Neural cell (in vitro differentiated cells): ENCODE results near the gene CPSF7. TPM values are rescaled to one million over a fixed set of nuclear protein-coding genes. Genes with fewer than 3 reads are reported as not detected.

Source experiments
- H2AFZ ChIP-seq: fragments of 200-600, 300-800 bp; sonication (generic), shearing (Covaris generic); 2 replicates; pipeline ENCODE4 v1.6.0; 2014; ENCODE audit warnings: low read depth, mild to moderate bottlenecking, antibody characterized with exemption, low read length, moderate library complexity
- H3F3A ChIP-seq: fragments of 200-600 bp; shearing (Covaris generic); 2 replicates; pipeline ENCODE4 v1.6.1; 2016; ENCODE audit warnings: mild to moderate bottlenecking, moderate library complexity, mixed read lengths, antibody characterized with exemption, low read length; ENCODE audit not compliant: insufficient read depth, poor library complexity, severe bottlenecking
- H3K27ac ChIP-seq: fragments of 200-600, 300-800 bp; sonication (generic), shearing (Covaris generic); 2 replicates; pipeline ENCODE4 v1.5.1; 2014; ENCODE audit warnings: mild to moderate bottlenecking, low read length, moderate library complexity
- H3K27me3 ChIP-seq: fragments of 300-800, 200-600 bp; sonication (generic), shearing (Covaris generic); 2 replicates; pipeline ENCODE4 v1.6.0; 2014; ENCODE audit warnings: mild to moderate bottlenecking, low read depth, low read length, moderate library complexity; ENCODE audit not compliant: insufficient read depth
- H3K36me3 ChIP-seq: fragments of 300-800, 200-600 bp; sonication (generic), shearing (Covaris generic); 2 replicates; pipeline ENCODE4 v1.5.1; 2014; ENCODE audit warnings: mild to moderate bottlenecking, antibody characterized with exemption, low read length, moderate library complexity; ENCODE audit not compliant: insufficient read depth
- H3K4me2 ChIP-seq: fragments of 300-800, 200-600 bp; sonication (generic), shearing (Covaris generic); 2 replicates; pipeline ENCODE4 v1.6.0; 2014; ENCODE audit warnings: mild to moderate bottlenecking, low read length
- H3K4me3 ChIP-seq: fragments of 300-800, 200-600 bp; sonication (generic), shearing (Covaris generic); 2 replicates; pipeline ENCODE4 v1.5.1; 2014; ENCODE audit warnings: mild to moderate bottlenecking, low read length, moderate library complexity
- H3K79me2 ChIP-seq: fragments of 200-600 bp; shearing (Covaris generic); replicated peaks from 2 replicates; pipeline ENCODE4 v1.6.0; 2014; ENCODE audit warnings: mild to moderate bottlenecking, low read length, moderate library complexity; ENCODE audit not compliant: insufficient read depth
- H3K9ac ChIP-seq: fragments of 300-800, 200-600 bp; sonication (generic), shearing (Covaris generic); 2 replicates; pipeline ENCODE4 v1.6.1; 2016; ENCODE audit warnings: mild to moderate bottlenecking, low read length, mixed read lengths
- H3K9me2 ChIP-seq: fragments of 200-600 bp; shearing (Covaris generic); 2 replicates; pipeline ENCODE4 v1.6.1; 2016; ENCODE audit warnings: mild to moderate bottlenecking, low read length, mixed read lengths; ENCODE audit not compliant: insufficient read depth
- H3K9me3 ChIP-seq: fragments of 200-600, 300-800 bp; sonication (generic), shearing (Covaris generic); 2 replicates; pipeline ENCODE4 v1.6.1; 2016; ENCODE audit warnings: mild to moderate bottlenecking, mixed run types, low read length, moderate library complexity, mixed read lengths
- H4K20me1 ChIP-seq: fragments of 200-600 bp; shearing (Covaris generic); 2 replicates; pipeline ENCODE4 v1.6.1; 2016; ENCODE audit warnings: mild to moderate bottlenecking, mixed run types; ENCODE audit not compliant: insufficient read depth
- CTCF ChIP-seq: fragments of 450-650 bp; IDR thresholded peaks from 2 replicates; pipeline ENCODE4 v1.5.1; 2014; ENCODE audit warnings: antibody characterized with exemption, mild to moderate bottlenecking, moderate library complexity; ENCODE audit not compliant: poor library complexity, severe bottlenecking
- EP300 ChIP-seq: fragments of 450-650 bp; conservative IDR thresholded peaks from 2 replicates; pipeline ENCODE4 v1.6.1; 2014; ENCODE audit warnings: antibody characterized with exemption, mild to moderate bottlenecking, moderate library complexity; ENCODE audit not compliant: poor library complexity, severe bottlenecking
- EZH2 ChIP-seq: fragments of 200-600, 300-800 bp; shearing (Covaris generic), sonication (generic); IDR thresholded peaks from 2 replicates; pipeline ENCODE4 v1.6.1; 2014; ENCODE audit warnings: antibody characterized with exemption, low read length, borderline replicate concordance, mild to moderate bottlenecking; ENCODE audit not compliant: insufficient read depth, poor library complexity, severe bottlenecking
- MXI1 ChIP-seq: fragments of 450-650 bp; conservative IDR thresholded peaks from 2 replicates; pipeline ENCODE4 v1.6.1; 2014; ENCODE audit warnings: antibody characterized with exemption, mild to moderate bottlenecking; ENCODE audit not compliant: poor library complexity, severe bottlenecking
- POLR2AphosphoS5 ChIP-seq: IDR thresholded peaks from 2 replicates; pipeline ENCODE4 v1.6.1; 2012
- RAD21 ChIP-seq: fragments of 450-650 bp; conservative IDR thresholded peaks from 2 replicates; pipeline ENCODE4 v1.6.1; 2014; ENCODE audit warnings: antibody characterized with exemption, mild to moderate bottlenecking, moderate library complexity
- SMC3 ChIP-seq: fragments of 450-650 bp; conservative IDR thresholded peaks from 2 replicates; pipeline ENCODE4 v1.6.1; 2014; ENCODE audit warnings: antibody characterized with exemption, mild to moderate bottlenecking, moderate library complexity; ENCODE audit not compliant: poor library complexity
- TAF1 ChIP-seq: IDR thresholded peaks from 2 replicates; pipeline ENCODE4 v1.6.1; 2012; ENCODE audit warnings: low read depth
- polyA plus RNA-seq: library from polyadenylated mRNA; depleted of rRNA; stranded (reverse); fragments of >200 nt; gene quantifications from 2 replicates; pipeline ENCODE4 v1.2.3, GENCODE V29; 2014
- TF ChIP-seq, protein P1 (sequence below): IDR thresholded peaks from 2 replicates; pipeline ENCODE4 v1.6.1; 2012; ENCODE audit warnings: borderline replicate concordance

Gene CPSF7
- polyA plus RNA-seq, 1 donor from 2014 or later = 80.2 TPM

DNA sequence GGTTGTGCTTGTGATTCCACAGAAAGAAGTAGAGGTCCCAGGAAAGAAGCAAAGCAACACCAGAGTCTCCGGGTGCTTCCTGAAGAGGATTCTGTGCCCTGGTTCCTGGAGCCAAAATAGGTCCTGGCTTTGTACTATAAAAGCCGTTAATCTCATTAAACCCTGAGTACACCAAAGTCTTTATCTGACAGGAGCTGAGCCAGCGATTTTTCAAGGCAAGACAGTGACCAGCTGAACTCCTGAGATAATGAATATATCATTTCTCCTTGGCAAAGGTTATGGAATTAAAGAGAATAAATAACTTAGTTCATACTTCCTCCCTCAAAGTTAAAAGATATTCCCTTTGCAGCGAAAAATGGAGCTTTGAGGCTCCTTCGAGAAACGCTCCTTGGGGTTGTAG, 62.4 kb downstream of the CPSF7 start:
- H3K4me2 ChIP-seq = no peak overlapping the region
- H3F3A ChIP-seq = no peaks in the 10 kb centered on the region
- no peak for TF ChIP-seq CTCF
- TF ChIP-seq TAF1 = no peak
- TF ChIP-seq POLR2AphosphoS5 = no peak
- no peak overlapping the region for H2AFZ ChIP-seq
- no peaks in the 10 kb centered on the region for H3K36me3 ChIP-seq
- peaks cover 14% of the 10 kb centered on the region for H3K79me2 ChIP-seq
- no peak overlapping the region for H3K27ac ChIP-seq
- no peaks in the 10 kb centered on the region for H3K27me3 ChIP-seq
- H4K20me1 ChIP-seq = no peaks in the 10 kb centered on the region
- no peaks in the 10 kb centered on the region for H3K9me2 ChIP-seq
- H3K4me3 ChIP-seq = no peak overlapping the region
- no peak overlapping the region for H3K9ac ChIP-seq
- no peaks in the 10 kb centered on the region for H3K9me3 ChIP-seq

GRCh38 chr11:61364012-61364675, 65.6 kb downstream of the CPSF7 start:
- H3K79me2 ChIP-seq = peaks cover 24% of the 10 kb centered on the region
- H3K36me3 ChIP-seq = no peaks in the 10 kb centered on the region
- H3K9ac ChIP-seq = no peak overlapping the region
- no peaks in the 10 kb centered on the region for H3K9me2 ChIP-seq
- H3K4me2 ChIP-seq = no peak overlapping the region
- H2AFZ ChIP-seq = no peak overlapping the region
- H3K27ac ChIP-seq = no peak overlapping the region
- TF ChIP-seq TAF1 (no peak), CTCF (no peak), EP300 (no peak), RAD21 (no peak), MXI1 (no peak), POLR2AphosphoS5 (no peak), SMC3 (no peak), EZH2 (no peak)
- TF ChIP-seq, protein P1, sequence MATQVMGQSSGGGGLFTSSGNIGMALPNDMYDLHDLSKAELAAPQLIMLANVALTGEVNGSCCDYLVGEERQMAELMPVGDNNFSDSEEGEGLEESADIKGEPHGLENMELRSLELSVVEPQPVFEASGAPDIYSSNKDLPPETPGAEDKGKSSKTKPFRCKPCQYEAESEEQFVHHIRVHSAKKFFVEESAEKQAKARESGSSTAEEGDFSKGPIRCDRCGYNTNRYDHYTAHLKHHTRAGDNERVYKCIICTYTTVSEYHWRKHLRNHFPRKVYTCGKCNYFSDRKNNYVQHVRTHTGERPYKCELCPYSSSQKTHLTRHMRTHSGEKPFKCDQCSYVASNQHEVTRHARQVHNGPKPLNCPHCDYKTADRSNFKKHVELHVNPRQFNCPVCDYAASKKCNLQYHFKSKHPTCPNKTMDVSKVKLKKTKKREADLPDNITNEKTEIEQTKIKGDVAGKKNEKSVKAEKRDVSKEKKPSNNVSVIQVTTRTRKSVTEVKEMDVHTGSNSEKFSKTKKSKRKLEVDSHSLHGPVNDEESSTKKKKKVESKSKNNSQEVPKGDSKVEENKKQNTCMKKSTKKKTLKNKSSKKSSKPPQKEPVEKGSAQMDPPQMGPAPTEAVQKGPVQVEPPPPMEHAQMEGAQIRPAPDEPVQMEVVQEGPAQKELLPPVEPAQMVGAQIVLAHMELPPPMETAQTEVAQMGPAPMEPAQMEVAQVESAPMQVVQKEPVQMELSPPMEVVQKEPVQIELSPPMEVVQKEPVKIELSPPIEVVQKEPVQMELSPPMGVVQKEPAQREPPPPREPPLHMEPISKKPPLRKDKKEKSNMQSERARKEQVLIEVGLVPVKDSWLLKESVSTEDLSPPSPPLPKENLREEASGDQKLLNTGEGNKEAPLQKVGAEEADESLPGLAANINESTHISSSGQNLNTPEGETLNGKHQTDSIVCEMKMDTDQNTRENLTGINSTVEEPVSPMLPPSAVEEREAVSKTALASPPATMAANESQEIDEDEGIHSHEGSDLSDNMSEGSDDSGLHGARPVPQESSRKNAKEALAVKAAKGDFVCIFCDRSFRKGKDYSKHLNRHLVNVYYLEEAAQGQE = no peak
- H3F3A ChIP-seq = no peaks in the 10 kb centered on the region
- no peaks in the 10 kb centered on the region for H4K20me1 ChIP-seq
- H3K27me3 ChIP-seq = no peaks in the 10 kb centered on the region
- H3K4me3 ChIP-seq = no peak overlapping the region
- no peaks in the 10 kb centered on the region for H3K9me3 ChIP-seq
